IPS DF 6.9 (cell line): ENCODE data around the gene PDZD2.

Experiments
- DNase-seq: peaks from one replicate; pipeline ENCODE4 v3.0.0-alpha.2; 2013; ENCODE audit warnings: low read depth, low spot score
- H3K27ac ChIP-seq: one replicate; pipeline ENCODE4 v1.5.1; 2013; ENCODE audit warnings: low read length, control low read depth
- H3K27me3 ChIP-seq: 2 replicates; pipeline ENCODE4 v1.6.1; 2013; ENCODE audit warnings: mild to moderate bottlenecking, low read length; ENCODE audit not compliant: control insufficient read depth, insufficient read depth
- H3K36me3 ChIP-seq: 2 replicates; pipeline ENCODE4 v1.6.1; 2013; ENCODE audit warnings: low read length; ENCODE audit not compliant: control insufficient read depth, insufficient read depth
- H3K4me1 ChIP-seq: 2 replicates; pipeline ENCODE4 v1.6.1; 2013; ENCODE audit warnings: low read length; ENCODE audit not compliant: control insufficient read depth, insufficient read depth
- H3K4me3 ChIP-seq: 2 replicates; pipeline ENCODE4 v1.5.1; 2013; ENCODE audit warnings: mild to moderate bottlenecking, low read length
- H3K9me3 ChIP-seq: 2 replicates; pipeline ENCODE4 v1.6.1; 2013; ENCODE audit warnings: low read length, inconsistent platforms; ENCODE audit not compliant: control insufficient read depth, insufficient read depth
- WGBS: extraction: QIAGEN DNeasy Blood & Tissue Kit; methylation state at CpG from one replicate; pipeline ENCODE4 v1.1.7; 2013; ENCODE audit warnings: mixed read lengths, missing lambda C conversion rate; ENCODE audit not compliant: insufficient read length, insufficient coverage; 5-methylcytosine and 5-hydroxymethylcytosine counted together

Gene PDZD2

DNA sequence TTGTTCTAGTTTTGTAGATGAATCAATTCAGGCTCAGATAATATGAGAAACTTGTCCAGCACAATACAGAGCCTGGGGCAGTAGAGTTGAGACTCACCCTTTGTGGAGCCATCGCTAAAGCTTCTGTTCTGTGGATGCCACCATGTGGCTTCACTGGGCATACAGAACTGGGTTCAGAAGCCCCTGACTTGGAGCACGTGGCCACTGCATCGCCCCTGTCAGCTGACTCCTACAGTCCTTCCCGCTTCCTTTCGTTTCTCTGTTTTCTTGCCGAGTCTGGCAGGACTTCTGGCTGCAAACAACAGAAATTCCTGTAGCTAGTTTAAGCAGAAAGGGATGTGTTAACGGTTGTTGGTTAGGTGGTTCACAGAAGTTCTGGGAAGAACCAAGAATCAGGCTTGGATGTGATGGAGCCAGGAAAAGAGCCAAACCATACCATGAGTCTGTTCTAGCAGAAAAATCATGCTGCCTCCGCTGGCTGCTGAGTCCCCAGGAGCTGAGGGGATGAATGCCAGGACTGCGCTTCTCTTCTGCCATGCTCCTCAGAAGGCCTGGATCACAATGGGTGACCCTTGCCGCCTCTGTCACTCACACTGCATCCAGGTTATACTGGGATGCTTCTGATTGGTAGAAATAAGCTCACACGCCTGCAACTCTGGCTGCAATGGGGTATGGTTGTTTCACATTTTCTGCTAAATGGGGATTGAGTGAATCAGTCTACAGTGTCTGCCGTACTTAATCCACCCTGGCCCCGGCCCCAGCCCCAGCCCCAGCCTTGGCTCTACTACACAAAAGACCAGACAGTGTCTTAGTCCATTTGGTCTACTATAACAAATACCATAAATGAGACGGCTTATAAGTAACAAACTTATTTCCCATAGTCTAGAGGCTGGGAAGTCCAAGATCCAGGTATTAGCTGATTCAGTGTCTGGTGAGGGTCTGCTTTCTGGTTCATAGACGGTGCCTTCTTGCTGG lies 272.6 kb downstream of the PDZD2 start:
- Histone ChIP-seq H3K4me1 (no peaks in the 10 kb centered on the region), H3K27me3 (no peaks in the 10 kb centered on the region), H3K27ac (no peak overlapping the region), H3K4me3 (no peak overlapping the region), H3K9me3 (no peaks in the 10 kb centered on the region), H3K36me3 (no peaks in the 10 kb centered on the region)
- no CpG with 5 or more reads among the region's 15 CpGs for WGBS
- DNase-seq: no peak

DNA sequence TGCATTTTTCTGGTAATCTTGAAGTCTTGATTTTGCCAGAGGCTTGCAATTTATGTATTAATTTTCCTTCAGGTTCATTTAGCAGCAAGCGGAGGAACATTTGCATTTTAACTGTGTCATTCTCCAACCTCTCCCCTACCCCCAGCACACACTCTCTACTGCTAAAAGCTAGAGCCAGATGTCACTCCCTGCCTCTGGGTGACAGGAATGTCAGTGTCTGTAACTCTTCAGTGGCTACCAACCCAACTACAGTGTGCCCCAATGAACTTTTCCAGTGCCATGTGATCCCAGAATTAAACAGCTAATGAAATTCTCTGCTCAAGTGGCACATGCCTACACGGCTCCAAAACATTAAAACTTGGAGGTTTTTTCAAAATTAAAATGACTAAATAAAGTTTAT lies 274.9 kb downstream of the PDZD2 start:
- Histone ChIP-seq H3K4me1 (no peaks in the 10 kb centered on the region), H3K4me3 (no peak overlapping the region), H3K36me3 (no peaks in the 10 kb centered on the region), H3K27ac (no peak overlapping the region), H3K27me3 (no peaks in the 10 kb centered on the region), H3K9me3 (no peaks in the 10 kb centered on the region)
- no peak for DNase-seq
- WGBS: no CpG with 5 or more reads among the region's 2 CpGs

DNA sequence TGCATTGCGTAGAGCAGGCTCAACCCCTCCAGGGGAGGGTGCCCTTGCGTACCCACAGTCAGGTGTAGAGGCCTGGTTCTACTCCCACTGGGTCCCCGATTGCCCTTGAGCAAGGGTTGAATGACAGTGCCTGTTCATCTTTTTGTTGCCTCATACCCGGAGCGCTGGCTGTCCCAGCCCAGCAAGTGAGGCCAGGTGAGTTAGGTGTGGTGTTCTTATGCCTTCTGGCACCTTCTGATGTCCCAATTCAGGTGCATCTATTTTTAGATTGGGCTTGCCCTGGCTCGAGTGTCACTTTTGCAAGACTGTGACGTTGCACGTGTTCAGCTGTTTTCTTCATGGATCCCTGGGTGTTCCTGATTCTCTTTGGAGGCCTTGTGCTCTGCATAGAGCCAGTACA lies 277.4 kb downstream of the PDZD2 start:
- no peak for DNase-seq
- no peak overlapping the region for H3K4me3 ChIP-seq
- H3K9me3 ChIP-seq: no peaks in the 10 kb centered on the region
- H3K36me3 ChIP-seq: no peaks in the 10 kb centered on the region
- H3K27me3 ChIP-seq: no peaks in the 10 kb centered on the region
- no peak overlapping the region for H3K27ac ChIP-seq
- no CpG with 5 or more reads among the region's 8 CpGs for WGBS
- no peaks in the 10 kb centered on the region for H3K4me1 ChIP-seq

DNA sequence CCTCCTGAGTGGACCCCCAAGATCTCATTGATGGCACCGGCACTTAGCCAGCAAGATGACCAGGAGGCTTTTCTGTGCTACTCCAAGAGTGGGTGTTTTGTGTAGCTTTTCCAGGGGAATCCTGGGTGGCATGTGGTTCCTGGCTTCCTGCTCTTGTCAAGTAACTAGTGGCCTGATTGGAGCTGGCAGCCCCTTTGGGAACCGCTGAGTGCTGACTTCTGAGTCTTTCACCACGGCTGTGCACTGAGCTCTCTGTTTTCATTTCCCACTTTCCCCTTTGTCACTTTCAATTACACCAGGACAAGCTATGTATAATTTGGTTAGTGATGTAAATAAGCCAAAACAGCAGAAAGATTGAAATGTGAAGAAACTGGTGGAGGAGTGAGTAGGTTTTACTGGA lies 279.8 kb downstream of the PDZD2 start:
- Histone ChIP-seq H3K4me3 (no peak overlapping the region), H3K36me3 (no peaks in the 10 kb centered on the region), H3K4me1 (no peaks in the 10 kb centered on the region), H3K9me3 (no peaks in the 10 kb centered on the region), H3K27me3 (no peaks in the 10 kb centered on the region), H3K27ac (no peak overlapping the region)
- no CpG with 5 or more reads among the region's 3 CpGs for WGBS
- no peak for DNase-seq

DNA sequence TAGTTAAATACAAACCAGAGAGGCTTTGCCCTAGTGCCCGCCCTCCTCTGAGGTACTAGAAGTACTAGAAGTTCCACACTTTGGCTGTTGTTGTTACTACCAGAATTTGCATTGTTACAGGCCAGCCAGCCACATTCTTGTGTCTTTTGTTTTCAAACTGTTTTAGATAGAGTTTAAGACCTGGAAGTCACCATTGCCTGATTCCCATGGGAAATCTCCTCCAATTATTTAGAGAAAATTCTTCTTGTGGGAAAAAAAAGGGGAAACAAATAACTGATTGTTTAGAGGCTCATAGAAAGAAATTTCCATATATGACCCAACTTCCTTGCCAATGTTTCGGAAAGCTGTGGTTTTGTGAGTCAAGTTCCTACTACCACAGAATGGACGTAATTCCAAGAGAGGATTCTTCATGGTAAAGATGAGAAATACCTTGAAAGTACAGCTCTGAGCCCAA lies 282.9 kb downstream of the PDZD2 start:
- Histone ChIP-seq H3K27me3 (no peaks in the 10 kb centered on the region), H3K27ac (no peak overlapping the region), H3K9me3 (no peaks in the 10 kb centered on the region), H3K36me3 (no peaks in the 10 kb centered on the region), H3K4me1 (no peaks in the 10 kb centered on the region), H3K4me3 (no peak overlapping the region)
- no CpG with 5 or more reads among the region's 3 CpGs for WGBS
- no peak for DNase-seq

DNA sequence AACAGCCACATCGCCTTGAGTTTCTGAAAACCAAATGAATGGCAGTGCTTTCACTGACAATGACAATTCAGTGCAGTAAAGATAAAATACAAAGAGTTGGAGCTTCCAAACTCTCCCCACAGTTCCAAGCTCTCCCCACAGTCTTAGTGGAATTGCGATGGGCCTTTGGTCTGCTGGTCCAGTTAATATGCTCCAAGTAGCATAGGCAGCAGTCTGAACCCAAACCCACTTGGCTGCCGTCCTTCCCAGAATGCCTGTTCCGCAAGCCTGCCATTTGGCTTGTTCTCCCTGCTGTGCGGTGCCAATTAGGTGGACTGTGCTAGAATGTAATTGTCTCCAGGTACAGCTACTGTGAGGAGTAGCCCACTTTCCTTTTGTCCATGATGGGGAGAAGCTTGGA lies 285.1 kb downstream of the PDZD2 start:
- Histone ChIP-seq H3K9me3 (no peaks in the 10 kb centered on the region), H3K27ac (no peak overlapping the region), H3K4me1 (no peaks in the 10 kb centered on the region), H3K27me3 (no peaks in the 10 kb centered on the region), H3K4me3 (no peak overlapping the region), H3K36me3 (no peaks in the 10 kb centered on the region)
- DNase-seq: no peak
- WGBS: no CpG with 5 or more reads among the region's 5 CpGs

DNA sequence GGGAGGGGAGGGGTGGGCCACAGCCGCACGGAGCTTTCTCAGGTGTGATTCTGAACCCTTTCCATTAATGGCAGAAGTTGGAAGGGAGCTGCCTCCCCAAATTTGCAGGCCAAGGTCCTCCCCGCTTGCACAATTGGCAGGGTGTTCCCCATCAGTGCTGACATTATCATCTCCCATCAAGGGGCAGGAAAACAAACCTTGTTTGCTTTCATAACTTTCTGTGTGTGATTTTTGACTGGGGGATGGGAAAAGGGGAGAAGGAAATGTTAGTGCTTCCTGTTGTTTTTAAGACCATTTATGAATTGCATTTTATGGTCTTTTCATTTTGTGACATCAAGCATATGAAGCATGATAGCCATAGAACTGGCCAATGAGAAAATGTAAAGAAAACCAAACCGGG lies 292.9 kb downstream of the PDZD2 start:
- whole genome bisulfite sequencing: no CpG with 5 or more reads among the region's 4 CpGs

DNA sequence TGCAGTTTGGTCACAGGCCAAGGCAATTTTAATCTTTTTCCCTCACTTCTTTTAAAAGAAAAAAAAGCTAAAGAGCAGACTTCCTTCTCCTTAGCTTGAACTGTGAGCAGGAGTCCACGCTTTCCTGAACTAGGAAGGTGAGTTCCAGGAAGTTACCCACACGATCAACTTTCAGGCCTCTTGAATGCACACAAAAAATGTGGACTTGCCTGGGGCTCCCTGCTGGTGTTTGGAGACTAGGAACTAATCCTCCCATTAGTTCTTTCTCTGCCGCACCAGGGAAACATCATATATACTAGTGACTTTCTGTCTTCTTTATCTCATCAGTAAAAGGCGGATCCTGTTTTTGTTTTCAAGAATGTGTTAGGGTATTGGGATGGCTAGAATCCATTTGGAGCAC lies 295.2 kb downstream of the PDZD2 start:
- H3K4me3 ChIP-seq: no peak overlapping the region
- no CpG with 5 or more reads among the region's 4 CpGs for WGBS
- H3K4me1 ChIP-seq: peaks cover 1% of the 10 kb centered on the region; the same call in 1 of the 2 replicates
- no peak overlapping the region for H3K27ac ChIP-seq
- DNase-seq: no peak
- no peaks in the 10 kb centered on the region for H3K27me3 ChIP-seq
- H3K9me3 ChIP-seq: no peaks in the 10 kb centered on the region
- H3K36me3 ChIP-seq: no peaks in the 10 kb centered on the region

More for the DNA sequence above, 292.9 kb downstream of the PDZD2 start:
- H3K27me3 ChIP-seq: no peaks in the 10 kb centered on the region
- no peak overlapping the region for H3K27ac ChIP-seq
- peaks cover 1% of the 10 kb centered on the region; the same call in 1 of the 2 replicates for H3K4me1 ChIP-seq
- DNase-seq: no peak
- H3K4me3 ChIP-seq: no peak overlapping the region
- H3K9me3 ChIP-seq: no peaks in the 10 kb centered on the region
- no peaks in the 10 kb centered on the region for H3K36me3 ChIP-seq

DNA sequence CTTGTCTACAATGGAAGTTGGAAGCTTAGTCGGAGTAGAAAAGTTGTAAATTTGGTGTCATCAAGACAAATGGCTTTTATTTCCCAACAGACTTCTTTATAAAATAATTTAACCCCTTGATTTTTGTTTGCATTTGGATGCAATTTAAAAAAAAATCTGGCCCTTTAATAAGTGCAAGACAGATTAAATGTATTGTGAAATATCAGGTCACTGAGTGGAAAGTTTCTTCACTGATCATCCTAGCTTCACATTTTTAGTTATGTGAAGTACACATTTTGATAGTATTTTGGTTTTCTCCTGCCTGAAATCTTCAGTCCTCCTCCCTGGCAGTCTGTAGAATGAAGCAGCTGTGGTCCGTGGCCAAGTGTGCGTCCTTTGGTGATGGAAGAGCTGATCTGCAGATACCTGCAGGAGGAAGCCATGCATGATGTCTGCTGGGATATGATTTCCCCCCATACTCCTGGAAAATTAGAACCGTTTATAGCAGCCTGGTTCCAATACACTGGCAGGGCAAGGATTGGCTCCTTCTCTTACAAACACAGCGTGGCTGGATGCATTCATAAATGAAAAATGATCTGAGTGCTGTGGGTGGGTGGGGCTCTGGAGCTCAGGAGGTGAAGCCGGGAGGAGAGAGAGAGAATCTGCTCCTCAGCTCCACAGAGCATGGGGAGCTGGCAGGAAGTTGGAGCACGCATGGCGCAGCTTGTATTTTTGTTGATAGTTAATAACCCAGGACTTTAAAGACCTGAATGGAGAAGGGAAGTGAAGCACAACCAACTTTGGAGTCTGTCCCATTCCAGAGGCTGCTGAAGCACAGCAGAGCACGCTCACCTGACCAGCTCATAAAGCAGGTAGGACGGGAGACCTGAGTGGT lies 296.8 kb downstream of the PDZD2 start:
- no peak overlapping the region for H3K4me3 ChIP-seq
- DNase-seq: no peak

DNA sequence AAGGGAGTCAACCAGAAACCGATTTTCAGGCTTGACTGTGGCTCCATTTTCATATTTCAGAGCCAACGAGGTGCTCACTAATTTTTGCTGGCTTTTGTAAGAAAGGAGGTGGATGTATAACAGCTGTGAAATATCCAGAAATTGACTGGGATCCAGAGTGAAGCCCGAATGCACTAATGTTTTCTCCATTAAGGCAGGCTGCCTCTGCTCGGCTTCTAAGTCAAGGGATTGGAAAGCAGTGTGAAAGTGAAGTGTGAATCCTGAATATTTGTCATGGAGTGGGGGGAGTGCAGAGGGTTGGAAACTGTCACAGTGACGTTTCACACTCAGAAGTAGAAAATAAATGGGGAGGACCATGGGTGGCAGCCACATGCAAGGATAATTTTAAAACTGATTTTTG lies 297.8 kb downstream of the PDZD2 start:
- no peaks in the 10 kb centered on the region for H3K9me3 ChIP-seq
- DNase-seq: no peak
- H3K36me3 ChIP-seq: no peaks in the 10 kb centered on the region
- H3K27ac ChIP-seq: no peak overlapping the region
- H3K4me3 ChIP-seq: no peak overlapping the region
- peaks cover 1% of the 10 kb centered on the region; the same call in 1 of the 2 replicates for H3K4me1 ChIP-seq
- H3K27me3 ChIP-seq: no peaks in the 10 kb centered on the region
- no CpG with 5 or more reads among the region's 5 CpGs for WGBS

More for the DNA sequence above, 296.8 kb downstream of the PDZD2 start:
- no CpG with 5 or more reads among the region's 10 CpGs for WGBS
- H3K27ac ChIP-seq: no peak overlapping the region
- peaks cover 1% of the 10 kb centered on the region; the same call in 1 of the 2 replicates for H3K4me1 ChIP-seq
- no peaks in the 10 kb centered on the region for H3K27me3 ChIP-seq
- no peaks in the 10 kb centered on the region for H3K36me3 ChIP-seq
- no peaks in the 10 kb centered on the region for H3K9me3 ChIP-seq
